ENCODE data around the gene BANF1. TPM values are rescaled to one million over a fixed set of nuclear protein-coding genes. Genes with fewer than 3 reads are reported as not detected.
"Not testable (repeated sequence)": the region's sequence is repeated elsewhere in the genome, so short reads cannot be mapped to it uniquely, and the experiment has no call there.

BANF1 gene
- total RNA-seq, 1 donor from 2014 or later, result 127 TPM

DNA sequence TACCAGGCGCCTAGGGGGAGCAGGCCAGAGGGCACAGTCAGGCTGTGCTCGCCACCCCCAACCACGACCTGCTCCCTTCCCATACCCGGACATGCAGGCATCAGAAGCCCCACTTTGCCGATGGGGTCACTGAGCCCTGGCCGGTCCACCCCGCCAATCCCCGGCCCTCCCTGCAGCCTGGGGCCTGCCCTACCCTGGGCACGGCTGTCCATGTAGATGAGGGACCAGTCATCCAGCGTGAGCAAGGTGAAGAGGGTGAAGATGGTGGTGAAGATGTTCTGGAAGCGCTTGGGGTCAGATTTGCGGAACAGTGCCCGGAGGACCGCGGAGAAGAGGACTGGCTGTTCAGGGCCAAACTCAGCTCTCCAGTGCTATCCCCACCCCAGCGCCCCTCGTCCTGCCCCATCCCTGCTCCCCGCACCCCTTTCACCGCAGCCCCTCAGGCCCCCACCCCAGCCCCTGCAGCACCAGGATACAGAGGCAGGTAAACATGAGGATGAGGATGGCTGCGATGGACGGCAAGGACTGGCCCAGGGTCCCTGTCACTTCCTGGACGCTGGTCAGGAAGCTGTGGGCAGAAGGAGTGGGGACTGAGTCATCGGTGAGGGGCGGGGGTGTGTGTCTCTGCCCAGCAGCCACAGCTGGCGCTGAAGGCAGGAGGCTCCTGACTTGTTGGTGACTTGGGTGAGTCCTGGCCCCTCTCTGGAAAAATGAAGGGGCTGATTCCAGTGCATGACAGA, 18.5 kb downstream of the BANF1 start:
- no peak for DNase-seq (ENCODE audit: low spot score)
- intact Hi-C loops (cut with DNase I), result no loop called here
- ATAC-seq, result no peak

DNA sequence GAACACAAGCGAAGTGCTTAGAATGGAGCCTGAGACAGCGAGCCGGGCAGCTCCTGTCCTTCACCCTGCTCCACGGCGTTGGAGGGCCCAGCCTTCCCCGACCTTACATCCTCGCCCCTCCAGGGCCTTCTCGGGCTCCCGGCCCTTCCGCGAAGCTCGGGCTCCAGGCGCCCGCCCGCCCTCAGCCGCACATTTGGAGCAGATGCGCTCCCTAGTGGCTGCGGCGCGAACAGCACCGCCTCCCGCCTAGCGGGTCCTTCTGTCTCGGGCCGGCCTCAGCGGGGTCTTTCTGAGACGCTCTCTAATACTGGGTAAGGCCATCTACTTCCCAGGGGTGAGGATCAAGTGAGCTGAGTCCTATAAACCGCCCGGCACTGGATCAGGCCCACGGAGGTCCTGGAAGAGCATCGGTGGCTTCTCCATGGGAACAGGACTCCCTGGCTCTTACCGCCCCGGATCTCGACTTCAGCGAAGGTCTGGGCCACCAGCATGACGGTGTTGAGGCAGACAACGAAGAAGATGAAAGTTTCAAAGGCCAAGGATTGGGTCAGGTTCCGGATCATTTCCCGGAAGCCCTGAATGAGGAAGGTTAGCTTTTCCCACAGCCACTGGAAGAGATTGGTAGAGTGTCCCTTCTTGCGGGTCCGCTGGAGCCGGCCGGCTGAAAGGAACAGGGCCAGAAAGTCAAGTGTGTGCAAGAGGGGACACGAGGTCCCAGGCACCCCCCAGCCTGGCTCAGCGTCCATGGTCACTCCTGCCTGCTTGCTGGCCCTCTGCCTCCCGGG, 20.3 kb downstream of the BANF1 start:
- intact Hi-C loops (cut with DNase I), result no loop called here
- ATAC-seq, result peak; percentile 84
- peak; percentile 84 for DNase-seq (ENCODE audit: low spot score)

DNA sequence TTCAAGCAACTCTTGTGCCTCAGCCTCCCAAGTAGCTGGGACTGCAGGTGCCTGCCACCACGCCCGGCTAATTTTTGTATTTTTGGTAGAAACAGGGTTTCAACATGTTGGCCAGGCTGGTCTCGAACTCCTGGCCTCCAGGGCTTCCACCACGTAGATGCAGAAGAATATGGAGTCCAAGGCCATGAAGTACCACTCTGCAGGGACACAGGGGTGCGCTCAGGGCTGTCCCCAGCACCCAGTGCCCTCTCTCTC, 20.8 kb downstream of the BANF1 start:
- intact Hi-C loops (cut with DNase I); ATAC-seq; DNase-seq (ENCODE audit: low spot score): not testable (repeated sequence)

DNA sequence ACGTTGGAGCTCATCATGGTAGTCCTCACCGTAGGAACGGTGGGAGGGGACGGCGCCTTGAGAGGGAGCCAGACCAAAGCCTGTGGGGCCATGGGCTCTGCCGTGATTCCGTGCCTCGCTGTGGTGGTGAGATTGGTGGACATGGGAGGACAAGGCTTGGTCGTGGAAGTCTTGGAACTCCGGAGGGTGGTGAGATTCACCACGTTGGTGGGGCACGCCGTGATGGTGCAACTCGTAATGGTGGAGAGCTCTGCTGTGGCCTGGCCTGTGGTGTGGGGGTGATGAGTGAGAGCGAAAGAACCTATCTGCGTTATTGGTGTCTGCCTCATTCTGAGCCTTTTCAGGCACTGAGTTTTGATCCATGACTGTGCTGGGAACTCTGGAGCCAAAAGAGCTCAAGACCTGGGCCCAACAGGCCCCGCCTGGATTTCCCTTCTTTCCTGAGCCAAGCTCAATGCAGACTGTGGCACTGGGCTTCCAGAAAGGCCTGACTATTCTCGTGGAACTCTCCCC, 23.8 kb downstream of the BANF1 start, which contains the start of gene CATSPER1:
Gene CATSPER1, minus strand, starts transcription at position 463 of the 513 bp plus-strand sequence. Its CDS starts 100 bp downstream, at position 363.
- ATAC-seq, result no peak
- intact Hi-C loops (cut with DNase I), result no loop called here
- DNase-seq (ENCODE audit: low spot score), result no peak

DNA sequence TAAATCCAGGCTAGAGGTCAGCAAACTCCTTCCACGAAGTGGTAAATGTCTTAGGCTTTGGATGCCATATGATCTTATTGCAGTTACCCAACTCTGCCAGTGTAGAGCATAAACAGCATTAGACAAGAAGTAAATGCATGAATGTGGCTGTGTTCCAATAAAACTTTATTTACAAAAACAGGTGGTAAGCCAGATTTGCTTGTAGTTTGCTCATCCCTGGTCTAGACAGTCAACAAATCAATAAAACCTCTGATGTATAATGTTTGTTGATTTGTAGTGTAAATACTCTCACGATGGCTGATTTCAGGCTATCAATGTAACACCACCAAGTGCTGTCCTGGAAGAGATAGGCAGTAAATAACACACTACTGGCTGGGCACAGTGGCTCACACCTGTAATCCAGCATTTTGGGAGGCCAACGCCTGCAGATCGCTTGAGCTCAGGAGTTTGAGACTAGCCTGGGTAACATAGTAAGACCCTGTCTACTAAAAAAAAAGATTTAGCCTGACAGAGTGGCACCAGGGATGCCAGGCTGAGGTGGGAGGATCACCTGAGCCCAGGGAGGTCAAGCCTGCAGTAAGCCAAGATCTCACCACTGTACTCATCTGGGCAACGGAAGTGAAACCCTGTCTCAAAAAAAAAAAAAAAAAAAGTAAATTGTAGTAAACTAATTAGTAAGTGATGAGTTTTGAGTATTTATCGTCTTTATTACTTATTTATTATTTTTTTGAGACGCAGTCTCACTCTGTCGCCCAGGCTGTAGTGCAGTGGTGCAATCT, 30.8 kb downstream of the BANF1 start:
- ATAC-seq (no peak), DNase-seq (ENCODE audit: low spot score) (no peak)
- intact Hi-C loops (cut with DNase I), result no loop called here

DNA sequence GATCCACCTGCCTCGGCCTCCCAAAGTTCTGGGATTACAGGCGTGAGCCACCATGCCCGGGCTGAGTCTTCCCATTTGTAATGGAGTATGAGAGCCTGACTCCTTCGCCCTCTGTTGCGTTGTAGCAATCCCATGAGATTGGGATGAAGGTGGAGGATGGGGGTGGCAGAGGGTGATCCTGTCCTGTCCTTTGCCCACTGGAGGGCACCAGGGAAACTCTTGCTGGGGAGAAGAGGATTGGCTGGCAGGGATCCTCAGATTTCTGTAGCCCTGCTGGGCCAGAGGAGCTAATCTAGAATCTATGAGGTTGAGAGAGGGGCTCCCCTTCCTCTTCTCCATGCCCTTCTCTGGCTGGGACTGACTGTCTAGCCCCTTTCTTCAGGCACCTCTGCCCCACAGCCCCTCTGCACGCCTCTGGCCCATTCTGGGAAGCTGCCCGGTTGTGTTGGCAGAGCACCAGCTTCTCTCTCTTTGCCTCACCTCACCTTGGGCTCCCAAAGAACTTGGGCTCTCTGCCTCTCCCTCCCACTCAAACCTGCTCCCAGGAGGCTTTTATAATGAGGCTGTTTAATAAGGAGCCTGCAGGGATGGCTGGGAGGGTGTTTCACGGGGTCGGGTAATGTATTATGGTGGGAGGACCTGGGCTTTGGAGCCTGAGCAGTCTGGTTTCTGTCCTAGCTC, 33.5 kb downstream of the BANF1 start:
- intact Hi-C loops (cut with DNase I), result no loop called here
- ATAC-seq (no peak), DNase-seq (ENCODE audit: low spot score) (no peak)

DNA sequence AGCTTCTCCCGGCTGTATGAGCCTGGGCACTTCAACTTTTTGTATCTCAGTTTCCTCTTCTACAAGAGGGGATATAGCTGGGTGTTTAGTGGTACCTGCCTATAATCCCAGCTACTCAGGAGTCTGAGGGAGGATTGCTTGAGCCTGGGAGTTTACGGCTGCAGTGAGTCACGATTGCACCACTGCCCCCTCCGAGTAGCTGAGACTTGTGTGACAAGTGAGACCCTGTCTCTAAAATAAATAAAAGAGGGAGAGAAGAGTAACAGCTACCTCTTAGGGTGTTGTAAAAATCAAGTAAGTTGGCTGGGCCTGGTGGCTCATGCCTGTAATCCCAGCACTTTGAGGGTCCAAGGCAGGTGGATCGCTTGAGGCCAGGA, 34.0 kb downstream of the BANF1 start:
- intact Hi-C loops (cut with DNase I), result no loop called here
- no peak for ATAC-seq

DNA sequence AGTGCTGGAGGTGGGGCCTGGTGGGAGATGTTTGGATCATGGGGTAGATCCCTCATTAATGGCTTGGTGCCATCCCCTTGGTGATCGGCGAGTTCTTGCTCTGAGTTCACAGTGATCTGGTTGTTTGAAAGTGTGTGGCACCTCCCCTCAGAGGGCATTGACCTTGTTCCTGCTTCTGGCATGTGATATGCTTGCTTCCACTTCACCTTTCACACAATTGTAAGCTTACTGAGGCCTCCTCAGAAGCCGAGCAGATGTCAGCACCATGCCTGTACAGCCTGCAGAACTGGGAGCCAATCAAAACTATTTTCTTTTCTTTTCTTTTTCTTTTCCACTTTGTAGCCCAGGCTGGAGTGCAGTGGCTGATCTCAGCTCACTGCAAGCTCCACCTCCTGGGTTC, 35.0 kb downstream of the BANF1 start:
- DNase-seq (ENCODE audit: low spot score), result no peak
- ATAC-seq, result no peak
- intact Hi-C loops (cut with DNase I), result no loop called here

More for the DNA sequence above, 34.0 kb downstream of the BANF1 start:
- no peak for DNase-seq (ENCODE audit: low spot score)

DNA sequence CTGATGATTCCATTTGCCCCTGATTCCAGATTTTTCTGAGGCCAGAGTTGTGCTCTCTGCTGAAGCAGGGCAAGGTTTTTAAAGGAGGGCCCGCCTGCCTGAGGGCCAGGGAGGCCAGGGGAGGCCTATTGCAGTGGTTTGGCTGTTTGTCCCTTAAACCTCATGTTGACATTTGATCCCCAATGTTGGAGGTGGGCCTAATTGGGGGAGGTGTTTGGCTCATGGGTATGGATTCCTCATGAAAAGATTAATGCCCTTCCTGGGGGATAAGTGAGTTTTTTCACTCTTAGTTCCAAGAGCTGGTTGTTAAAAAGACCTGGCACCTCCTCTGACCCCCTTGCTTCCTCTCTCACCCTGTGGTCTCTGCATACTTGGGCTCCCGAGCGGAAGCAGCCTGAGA, 37.5 kb downstream of the BANF1 start:
- DNase-seq (ENCODE audit: low spot score) (no peak), ATAC-seq (no peak)
- intact Hi-C loops (cut with DNase I), result no loop called here

DNA sequence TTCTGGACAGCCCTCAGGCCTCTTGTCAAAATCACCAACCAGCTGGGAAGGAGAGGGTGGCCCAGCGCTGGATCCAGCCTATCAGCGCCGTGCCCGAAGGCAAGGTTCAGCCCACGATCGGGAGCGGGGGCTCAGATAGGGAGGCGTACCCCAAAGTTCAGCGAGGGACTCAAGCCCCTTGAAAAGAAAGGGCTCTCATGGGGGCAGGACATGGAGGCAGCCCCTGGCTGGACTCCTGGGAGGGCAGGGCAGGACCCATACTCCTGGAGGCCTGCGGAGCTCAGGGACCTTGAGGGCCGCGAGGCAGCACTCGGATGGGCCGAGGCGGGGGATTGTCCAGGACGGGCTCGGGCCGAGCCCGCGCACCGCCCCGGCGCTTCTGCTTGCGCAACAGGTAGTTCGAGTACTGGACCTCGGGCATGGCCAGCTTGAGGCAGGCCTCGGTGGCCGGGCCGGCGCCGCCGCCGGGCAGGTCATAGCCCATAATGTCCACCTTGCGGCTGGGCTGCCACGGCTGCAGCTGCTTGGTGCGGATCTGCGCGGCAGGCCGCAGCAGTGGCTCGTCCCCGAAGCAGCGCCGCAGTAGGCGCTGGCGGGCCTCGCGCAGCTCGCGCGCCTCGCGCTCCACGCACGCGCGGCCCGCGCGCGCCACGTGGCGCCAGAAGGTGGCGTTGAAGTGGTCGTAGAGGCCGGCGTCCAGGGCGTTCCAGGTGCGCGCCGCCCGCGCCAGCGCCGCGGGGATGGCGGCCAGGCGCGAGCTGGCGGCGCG, 40.1 kb downstream of the BANF1 start:
- no peak for DNase-seq (ENCODE audit: low spot score)
- intact Hi-C loops (cut with DNase I), result no loop called here
- no peak for ATAC-seq

DNA sequence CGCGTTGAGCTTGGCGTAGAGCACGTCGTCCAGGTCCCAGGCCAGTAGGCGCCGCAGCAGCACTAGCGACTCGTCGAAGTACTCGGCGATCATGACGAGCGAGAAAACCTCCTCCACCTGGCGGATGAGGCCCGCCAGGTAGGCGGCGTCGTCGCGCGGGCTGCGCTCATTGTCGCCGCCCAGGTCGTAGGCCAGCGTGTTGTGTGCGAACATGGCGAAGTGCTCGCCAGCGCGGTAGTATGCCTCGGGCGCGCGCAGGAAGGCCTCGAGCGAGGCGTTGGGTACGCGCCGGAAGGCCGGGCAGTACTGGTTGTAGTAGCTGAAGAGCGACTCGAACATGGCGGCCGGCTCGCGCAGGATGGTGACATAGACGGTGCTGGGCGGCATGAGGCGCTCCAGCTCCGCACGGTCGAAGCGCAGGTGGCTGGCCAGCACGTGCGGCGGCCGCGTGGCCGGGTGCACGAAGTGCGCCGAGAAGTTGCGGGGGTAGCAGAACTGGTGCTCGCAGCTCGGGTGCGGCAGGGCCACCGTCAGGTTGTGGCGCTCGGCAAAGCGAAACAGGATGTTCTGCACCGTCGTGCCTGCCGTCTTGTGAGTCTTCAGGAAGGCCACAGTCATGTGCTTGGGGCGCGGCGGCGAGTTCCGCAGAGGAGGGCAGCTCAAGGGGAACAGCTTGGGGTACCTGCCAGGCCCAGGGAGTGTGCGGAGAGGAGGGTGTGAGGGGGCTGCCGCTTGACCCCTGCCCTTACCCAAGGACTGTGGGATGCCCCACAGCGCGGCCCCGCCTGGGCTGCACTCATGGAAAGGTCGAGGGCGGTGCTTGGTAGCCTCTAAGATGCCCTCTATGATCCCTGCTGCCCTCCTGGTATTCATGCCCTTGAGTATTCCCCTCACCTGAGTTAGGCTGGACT, 40.9 kb downstream of the BANF1 start:
- ATAC-seq (no peak), DNase-seq (ENCODE audit: low spot score) (no peak)
- intact Hi-C loops (cut with DNase I), result no loop called here

DNA sequence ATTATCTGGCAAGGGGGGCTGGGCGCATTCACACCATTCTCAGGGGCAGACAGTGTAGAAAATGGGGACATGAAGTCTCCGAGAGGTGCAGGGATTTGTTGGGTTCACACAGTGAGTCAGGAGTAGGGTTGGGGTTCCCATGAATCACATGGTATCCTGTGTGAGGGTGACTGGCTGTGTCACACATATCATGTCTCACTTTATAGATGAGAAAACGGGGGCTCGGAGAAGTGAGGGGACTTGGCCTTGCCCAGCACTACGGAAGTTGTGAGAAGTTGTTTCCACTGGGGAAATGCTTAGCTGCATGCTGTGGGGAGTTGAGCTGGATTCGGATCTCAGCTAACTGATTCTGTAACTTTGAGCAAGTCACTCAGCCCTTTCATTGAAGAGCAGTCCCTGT, 42.5 kb downstream of the BANF1 start:
- ATAC-seq (peak; percentile 7), DNase-seq (ENCODE audit: low spot score) (no peak)
- intact Hi-C loops (cut with DNase I), result no loop called here

DNA sequence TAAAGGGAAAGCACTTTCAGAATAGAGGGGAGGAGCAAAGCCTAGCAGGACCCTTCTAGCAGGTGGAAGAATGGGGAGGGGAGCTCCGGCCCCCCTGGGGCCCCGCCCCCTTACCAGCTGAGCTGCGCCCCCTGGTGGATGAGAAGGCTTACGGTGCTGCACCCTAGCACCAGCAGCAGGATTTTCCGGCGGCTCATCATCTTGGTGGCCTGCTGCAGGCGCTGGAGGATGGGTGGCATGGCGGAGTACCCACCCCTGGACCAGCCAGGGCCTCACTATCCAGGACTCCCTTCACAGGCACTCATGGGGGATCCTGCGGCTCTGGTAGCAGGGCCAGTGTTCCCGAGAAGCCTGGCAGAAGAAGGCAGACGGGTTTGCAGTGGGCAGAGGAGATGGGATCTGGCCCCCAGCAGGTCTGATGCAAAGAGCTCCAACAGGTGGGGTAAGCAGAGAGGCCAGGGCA, 42.9 kb downstream of the BANF1 start:
- intact Hi-C loops (cut with DNase I), result no loop called here
- peak; percentile 80 for ATAC-seq
- DNase-seq (ENCODE audit: low spot score), result peak; percentile 90

DNA sequence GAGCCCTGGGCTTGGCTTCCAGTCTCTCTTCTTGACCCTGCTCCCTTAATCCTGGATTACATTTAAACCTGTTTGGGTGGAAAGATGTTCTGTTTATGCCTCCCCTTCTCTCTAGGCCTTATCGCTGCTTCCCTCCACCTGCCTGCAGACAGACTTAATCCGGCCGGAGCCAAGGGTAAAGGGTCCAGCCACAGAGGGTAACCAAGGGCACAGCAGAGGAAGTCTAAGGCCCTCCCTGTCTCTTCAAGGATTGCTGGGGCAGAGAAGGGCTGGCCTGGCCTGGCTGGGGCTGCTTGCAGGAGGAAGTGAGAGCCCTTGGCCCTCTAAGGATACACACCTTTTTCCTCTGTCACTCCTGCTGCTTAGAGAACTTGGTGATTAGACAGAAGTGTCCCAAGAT, 44.6 kb downstream of the BANF1 start:
- intact Hi-C loops (cut with DNase I), result no loop called here
- ATAC-seq (no peak), DNase-seq (ENCODE audit: low spot score) (no peak)

DNA sequence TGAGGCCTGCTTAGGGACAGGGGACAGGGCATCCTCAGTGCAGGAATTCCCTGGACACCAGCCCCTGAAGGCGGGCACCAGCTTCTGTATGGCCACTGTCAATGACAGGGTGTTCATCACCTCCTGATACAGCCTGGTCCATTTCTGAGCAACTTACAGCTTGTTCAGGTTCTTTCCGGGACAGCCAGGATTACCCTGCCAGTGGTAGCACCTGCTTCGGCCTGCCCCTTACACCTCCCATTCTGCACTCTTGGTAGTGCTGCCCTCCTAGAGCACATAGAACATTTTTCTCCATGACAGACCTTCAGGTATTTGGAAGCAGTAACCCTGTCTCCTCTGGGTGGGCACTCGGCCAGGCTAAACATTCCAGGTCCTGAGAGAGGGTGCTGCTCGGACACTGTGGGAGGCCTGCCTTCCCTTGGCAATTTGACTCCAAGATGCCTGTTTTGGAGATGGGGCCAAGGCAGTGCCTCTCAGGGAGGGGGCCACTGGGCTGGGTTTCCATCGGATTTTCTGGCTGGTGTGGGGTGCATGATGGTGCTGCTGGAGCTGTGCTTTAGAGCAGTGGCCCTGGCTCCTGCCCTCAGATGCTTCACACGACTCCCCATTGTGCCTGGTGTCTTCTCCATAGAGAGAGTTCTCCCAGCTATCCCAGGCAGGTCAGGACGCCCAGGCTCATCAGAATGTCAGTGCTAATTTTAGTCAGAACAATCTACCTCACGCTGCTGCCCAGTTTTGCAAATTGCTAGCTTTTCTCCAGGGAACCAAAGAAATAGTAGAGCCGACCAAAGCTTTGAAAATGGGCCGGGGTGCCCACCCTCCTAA, 45.5 kb downstream of the BANF1 start:
- ATAC-seq, result no peak
- no peak for DNase-seq (ENCODE audit: low spot score)
- intact Hi-C loops (cut with DNase I), result no loop called here

DNA sequence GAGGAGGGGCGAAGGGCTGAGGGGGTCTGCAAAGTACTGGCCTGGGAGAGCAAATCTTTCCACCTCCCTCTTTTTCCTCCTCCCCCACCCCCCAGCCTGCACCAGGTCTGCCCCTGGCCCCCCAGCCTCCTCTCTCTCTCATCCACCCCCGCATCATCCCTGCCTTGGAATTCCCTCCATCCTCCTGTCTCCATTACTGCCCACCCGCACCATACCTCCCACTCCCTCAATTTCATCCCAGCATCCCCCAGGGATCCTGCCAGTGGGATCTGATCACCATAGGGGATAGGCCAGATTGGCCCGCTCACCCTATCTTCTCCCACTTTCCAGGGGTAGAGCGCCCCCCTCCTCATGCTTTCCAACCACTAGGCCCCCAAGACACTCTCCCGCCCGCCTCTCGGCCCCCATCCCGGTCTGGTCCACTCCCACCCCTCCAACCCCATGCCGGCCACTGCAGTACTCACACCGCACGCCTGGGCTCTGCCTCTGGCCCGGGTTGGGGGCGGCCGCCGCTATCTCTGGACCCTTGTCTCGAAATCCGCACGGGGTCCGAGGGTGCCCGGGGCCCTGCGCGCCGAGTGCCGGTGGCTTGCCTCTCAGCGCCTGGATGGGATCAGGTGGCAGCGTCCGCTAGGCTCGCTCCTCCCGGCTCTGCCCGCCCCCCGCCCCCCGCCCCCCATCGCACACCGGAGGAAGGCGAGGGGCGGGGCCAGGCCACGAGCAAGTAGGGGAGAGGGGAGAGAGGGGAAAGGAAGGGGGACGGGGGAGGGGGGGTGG, 46.4 kb downstream of the BANF1 start, which contains the start of gene GAL3ST3:
Gene GAL3ST3, minus strand, starts transcription at position 615 of the 777 bp plus-strand sequence. CDS start 3,746 bp downstream, outside the sequence.
- ATAC-seq (no peak), DNase-seq (ENCODE audit: low spot score) (no peak)
- intact Hi-C loops (cut with DNase I), result no loop called here
